Activated CD8-positive, alpha-beta T cell treated with anti-CD3 and anti-CD28 coated beads for 36 hours (primary cell): ENCODE data around the gene TOR1AIP1. TPM values are rescaled to one million over a fixed set of nuclear protein-coding genes. Genes with fewer than 3 reads are reported as not detected.
A peak's percentile ranks its signal among the peaks of the same experiment; 100 is the strongest.

ENCODE experiments used
- ATAC-seq: fragments of 200-7000 bp; cut with Tn5 transposase; one replicate; pipeline ENCODE4 v1.10.0; 2021; ENCODE audit warnings: mild to moderate bottlenecking, moderate library complexity
- CTCF ChIA-PET: fragments of 350-600 bp; sonication (Branson Sonifier 250); formaldehyde crosslinking; loops from one replicate; lab custom pipeline; 2021; ENCODE audit warnings: antibody characterized with exemption; lab: Charles Lee
- POLR2A ChIA-PET: fragments of 350-600 bp; sonication (Branson Sonifier 250); formaldehyde crosslinking; loops from one replicate; lab custom pipeline; 2021; ENCODE audit warnings: antibody characterized with exemption; lab: Charles Lee
- DNase-seq: peaks from one replicate; pipeline ENCODE4 v3.0.0-alpha.2; 2020
- H3K27ac Mint-ChIP-seq: one replicate; pipeline ENCODE4 v1.8.0; 2021; ENCODE audit warnings: mild to moderate bottlenecking, mixed read lengths
- H3K27me3 Mint-ChIP-seq: one replicate; pipeline ENCODE4 v1.8.0; 2021; ENCODE audit warnings: mixed read lengths
- H3K36me3 Mint-ChIP-seq: one replicate; pipeline ENCODE4 v1.8.0; 2021; ENCODE audit warnings: low read depth, mixed read lengths
- H3K4me1 Mint-ChIP-seq: one replicate; pipeline ENCODE4 v1.8.0; 2021; ENCODE audit warnings: low read depth, mixed read lengths
- H3K4me3 Mint-ChIP-seq: one replicate; pipeline ENCODE4 v1.8.0; 2021; ENCODE audit warnings: mild to moderate bottlenecking, moderate library complexity, mixed read lengths
- H3K9me3 Mint-ChIP-seq: one replicate; pipeline ENCODE4 v1.8.0; 2021; ENCODE audit warnings: mixed read lengths
- CTCF ChIP-seq: fragments of 200-600 bp; IDR thresholded peaks from one replicate; pipeline ENCODE4 v1.8.0; 2022; ENCODE audit warnings: antibody characterized with exemption, mild to moderate bottlenecking
- intact Hi-C: fragments of 100-400 bp; cut with micrococcal nuclease; formaldehyde crosslinking; loops from one replicate; pipeline ENCODE4 v1.10.0; 2022
- total RNA-seq, 2 experiments: library from RNA; stranded (reverse); gene quantifications; one replicate each; pipeline ENCODE4 v1.2.3, GENCODE V29; 2021

TOR1AIP1 gene
- total RNA-seq, 2 experiments from 2014 or later: 38.3 to 45.8 TPM

- Mint-ChIP-seq H3K9me3 (no peaks in the 10 kb centered on the region), H3K36me3 (peaks cover 32% of the 10 kb centered on the region), H3K27me3 (no peaks in the 10 kb centered on the region), H3K27ac (peak overlapping the region; percentile 72), H3K4me3 (no peak overlapping the region), H3K4me1 (peaks cover 15% of the 10 kb centered on the region)
- intact Hi-C loops: no loop called here
- ChIA-PET POLR2A (interaction anchor here (0.7 to 1.1 kb wide), 3 partner anchors 24 to 37 kb away, joined by 3 read pairs; partner anchors contain the start of gene CEP350), CTCF (interaction anchor here (0.7 to 2.9 kb wide), 3 partner anchors 12 to 86 kb away, joined by 3 to 10 read pairs (median 3); no protein-coding TSS in a partner anchor)
- peak; percentile 42 for ATAC-seq
- peak; percentile 11 for DNase-seq
- TF ChIP-seq CTCF: no peak
Observed at GRCh38 chr1:179917601-179918429, 35.7 kb downstream of the TOR1AIP1 start.

- CTCF ChIA-PET: no interaction called here
- intact Hi-C loops: no loop called here
- no peaks in the 10 kb centered on the region for H3K27me3 Mint-ChIP-seq
- peaks cover 25% of the 10 kb centered on the region for H3K36me3 Mint-ChIP-seq
- ATAC-seq (no peak), DNase-seq (no peak)
- no peaks in the 10 kb centered on the region for H3K9me3 Mint-ChIP-seq
- POLR2A ChIA-PET: interaction anchor here (0.7 to 1.7 kb wide), 2 partner anchors 9 to 33 kb away, joined by 3 to 4 read pairs; no protein-coding TSS in a partner anchor
- H3K27ac Mint-ChIP-seq: no peak overlapping the region
- TF ChIP-seq CTCF: no peak
- H3K4me3 Mint-ChIP-seq: no peak overlapping the region
- peaks cover 15% of the 10 kb centered on the region for H3K4me1 Mint-ChIP-seq
Observed at GRCh38 chr1:179921472-179921871, 39.4 kb downstream of the TOR1AIP1 start.

GRCh38 chr1:179921981-179922872 is 40.1 kb downstream of the TOR1AIP1 start:
- Mint-ChIP-seq H3K27me3 (no peaks in the 10 kb centered on the region), H3K36me3 (peaks cover 24% of the 10 kb centered on the region), H3K4me1 (peaks cover 14% of the 10 kb centered on the region), H3K27ac (peak overlapping the region; percentile 7), H3K9me3 (no peaks in the 10 kb centered on the region), H3K4me3 (no peak overlapping the region)
- ATAC-seq: no peak
- no peak for TF ChIP-seq CTCF
- ChIA-PET CTCF (interaction anchor here (0.7 kb wide), 1 partner anchor 29 kb away, joined by 3 read pairs; no protein-coding TSS in a partner anchor), POLR2A (interaction anchor here (0.6 to 1.7 kb wide), 4 partner anchors 8 to 32 kb away, joined by 3 to 4 read pairs (median 3); no protein-coding TSS in a partner anchor)
- intact Hi-C loops: no loop called here
- no peak for DNase-seq

GRCh38 chr1:179923029-179923428 is 40.9 kb downstream of the TOR1AIP1 start:
- intact Hi-C loops: no loop called here
- Mint-ChIP-seq H3K36me3 (peaks cover 16% of the 10 kb centered on the region), H3K4me1 (peaks cover 6% of the 10 kb centered on the region), H3K27me3 (no peaks in the 10 kb centered on the region), H3K9me3 (no peaks in the 10 kb centered on the region), H3K4me3 (no peak overlapping the region), H3K27ac (no peak overlapping the region)
- no peak for TF ChIP-seq CTCF
- POLR2A ChIA-PET: interaction anchor here (0.9 to 1.2 kb wide), 2 partner anchors 9 to 40 kb away, joined by 3 read pairs; no protein-coding TSS in a partner anchor
- DNase-seq: no peak
- ATAC-seq: no peak
- CTCF ChIA-PET: interaction anchor here (0.9 to 1.5 kb wide), 2 partner anchors 217 to 254 kb away, joined by 3 read pairs; no protein-coding TSS in a partner anchor
